ENCODE data around the gene VAT1L.

The VAT1L gene

GRCh38 chr16:77836801-77837200 lies 48.4 kb downstream of the VAT1L start:
- no peak for DNase-seq

DNA sequence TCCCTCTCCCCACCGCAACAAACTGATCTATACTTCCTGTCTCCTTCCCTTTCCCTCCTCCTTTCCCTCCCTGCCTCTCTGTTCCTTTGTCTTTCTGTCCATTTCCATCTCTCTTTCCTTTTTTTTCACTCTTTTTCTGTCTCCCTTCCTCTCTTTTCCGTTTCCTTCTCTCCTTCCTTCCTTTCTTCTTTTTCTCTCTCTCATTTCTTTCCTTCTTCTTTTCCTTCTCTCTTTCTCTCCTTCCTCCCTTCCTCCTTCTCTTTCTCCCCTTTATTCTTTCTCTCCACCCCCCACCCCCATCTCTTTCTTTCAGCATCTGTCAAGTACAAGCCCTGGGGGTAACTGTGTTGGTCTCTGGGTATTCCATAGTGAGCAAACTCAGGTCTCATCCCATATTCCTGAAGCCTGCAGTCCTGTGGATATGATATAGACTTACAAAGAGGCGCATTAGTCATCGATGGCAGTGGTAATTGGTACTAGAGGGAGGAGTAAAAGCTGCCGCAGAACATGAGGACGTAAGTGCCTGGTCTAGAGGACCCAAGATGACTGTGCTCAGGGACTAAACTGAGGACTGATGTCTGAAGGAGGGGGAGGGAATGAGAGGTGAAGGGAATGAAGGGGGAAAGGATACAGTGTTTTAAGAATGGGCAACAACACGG lies 50.4 kb downstream of the VAT1L start:
- no peak for DNase-seq

- DNase-seq: no peak
These were observed 51.7 kb downstream of the VAT1L start for GRCh38 chr16:77840093-77840492.

DNA sequence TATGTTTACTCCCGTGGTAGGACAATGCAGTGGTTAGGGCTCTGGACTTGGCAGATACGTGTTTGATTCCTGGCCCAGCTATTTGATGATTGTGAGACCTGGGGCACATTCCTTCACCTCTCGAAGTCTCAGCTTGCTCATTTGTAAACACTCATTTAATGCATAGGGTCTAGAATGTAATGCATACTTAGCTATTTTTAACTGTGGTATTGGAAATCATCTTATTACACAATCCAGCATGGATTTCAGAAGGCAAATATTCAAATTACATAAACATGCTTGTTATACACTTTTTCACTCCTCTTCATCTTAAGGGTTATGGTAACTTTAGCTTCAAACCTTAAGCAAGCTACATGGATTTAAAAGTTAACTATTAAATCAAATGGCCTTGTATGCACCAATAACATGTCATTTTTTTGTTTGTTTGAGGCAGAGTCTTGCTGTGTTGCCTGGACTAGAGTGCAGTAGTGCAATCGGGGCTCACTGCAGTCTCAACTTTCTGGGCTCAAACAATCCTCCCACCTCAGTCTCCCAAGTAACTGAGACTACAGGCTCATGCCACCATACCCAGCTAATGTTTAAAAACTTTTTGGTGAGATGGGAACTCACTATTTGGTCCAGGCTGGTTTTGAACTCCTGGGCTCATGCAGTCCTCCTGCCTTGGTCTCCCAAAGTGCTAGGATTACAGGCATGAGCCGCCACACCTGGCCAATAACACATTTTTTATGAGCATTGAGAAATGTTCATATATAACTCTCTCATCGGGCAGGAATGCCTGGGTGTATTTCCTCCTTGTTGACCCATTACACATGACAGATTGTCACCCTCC lies 52.5 kb downstream of the VAT1L start:
- no peak for DNase-seq

DNA sequence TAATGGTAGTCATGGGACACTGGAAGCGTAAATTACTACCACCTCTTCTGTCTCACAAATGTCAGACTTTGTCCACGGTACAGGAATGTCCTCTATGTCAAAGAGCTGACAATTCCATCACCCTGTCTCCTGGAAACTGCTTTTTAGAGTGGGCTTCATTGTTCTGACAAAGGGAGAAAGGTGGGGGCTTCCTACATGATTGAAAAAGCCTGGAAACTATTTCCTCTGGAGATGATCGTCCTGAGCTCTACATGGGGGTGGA lies 53.1 kb downstream of the VAT1L start:
- DNase-seq: no peak

DNA sequence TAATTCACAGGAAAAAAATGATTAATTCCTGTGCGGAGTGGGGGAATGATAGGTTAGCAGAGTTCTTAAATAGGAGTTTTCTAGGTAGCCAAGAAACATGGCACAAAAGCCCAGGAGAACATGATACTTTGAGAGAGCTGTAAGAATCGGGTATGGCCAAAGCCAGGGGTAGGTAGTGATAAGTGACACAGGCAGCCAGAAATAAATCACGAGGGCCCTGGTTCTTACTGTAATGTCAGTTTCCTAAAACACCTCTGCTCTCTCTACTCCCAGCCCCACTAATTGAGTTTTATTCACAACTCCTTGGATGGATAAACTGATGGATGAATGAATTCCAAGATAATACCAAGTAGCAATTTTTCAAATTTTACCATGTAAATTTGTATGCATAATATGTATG lies 54.1 kb downstream of the VAT1L start:
- no peak for DNase-seq

GRCh38 chr16:77843405-77843804 lies 55.0 kb downstream of the VAT1L start:
- no peak for DNase-seq

GRCh38 chr16:77844801-77845200 lies 56.4 kb downstream of the VAT1L start:
- DNase-seq: no peak

DNA sequence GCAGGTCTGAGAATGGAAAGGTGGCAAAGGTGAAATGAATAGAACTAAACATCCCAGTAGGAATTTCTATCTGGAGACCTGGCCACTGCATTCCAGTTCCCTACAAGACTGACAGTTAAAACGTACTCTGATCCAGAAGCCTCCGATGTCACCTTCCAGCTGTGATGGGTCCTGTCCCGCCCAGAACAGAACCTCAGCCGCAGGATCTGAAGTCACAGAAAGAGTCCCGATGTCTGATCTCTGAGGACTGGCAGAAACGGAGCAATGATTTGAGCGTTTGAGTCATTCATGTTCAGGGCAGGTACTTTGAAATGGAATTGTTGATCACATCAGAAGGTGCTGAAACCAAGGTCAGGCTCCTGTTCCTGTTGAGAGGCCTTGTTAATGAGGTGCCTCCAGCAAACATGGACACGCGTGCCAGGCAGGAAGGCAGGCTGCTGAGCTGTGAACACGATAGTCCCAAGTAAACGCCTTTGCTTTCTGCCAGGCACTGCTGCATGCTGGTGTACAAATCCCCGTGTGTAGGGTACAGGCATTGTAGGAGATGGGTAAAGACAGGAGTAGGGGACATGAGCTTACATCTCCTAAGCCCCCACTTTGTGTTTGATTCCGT lies 61.4 kb downstream of the VAT1L start:
- DNase-seq: no peak

- no peak for DNase-seq
These were observed 62.4 kb downstream of the VAT1L start for GRCh38 chr16:77850636-77851333.

DNA sequence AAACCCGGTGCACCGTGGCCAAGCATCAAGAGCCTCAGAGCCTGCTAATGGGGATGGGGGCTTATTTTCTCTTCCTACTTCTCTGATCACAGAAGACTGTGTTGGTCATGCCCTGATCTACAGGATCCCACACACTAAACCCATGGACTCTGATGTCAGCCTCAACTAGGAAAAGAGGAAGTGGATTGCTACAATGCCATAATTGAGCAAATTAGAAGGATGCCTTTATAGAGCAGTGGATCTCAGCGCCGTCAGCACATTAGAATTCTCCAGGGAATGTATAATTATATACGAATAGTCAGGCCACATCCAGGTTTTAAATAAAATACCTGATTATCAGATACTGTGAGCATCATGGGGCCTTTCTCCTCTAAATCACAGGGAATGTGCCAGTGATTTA lies 64.8 kb downstream of the VAT1L start:
- no peak for DNase-seq

DNA sequence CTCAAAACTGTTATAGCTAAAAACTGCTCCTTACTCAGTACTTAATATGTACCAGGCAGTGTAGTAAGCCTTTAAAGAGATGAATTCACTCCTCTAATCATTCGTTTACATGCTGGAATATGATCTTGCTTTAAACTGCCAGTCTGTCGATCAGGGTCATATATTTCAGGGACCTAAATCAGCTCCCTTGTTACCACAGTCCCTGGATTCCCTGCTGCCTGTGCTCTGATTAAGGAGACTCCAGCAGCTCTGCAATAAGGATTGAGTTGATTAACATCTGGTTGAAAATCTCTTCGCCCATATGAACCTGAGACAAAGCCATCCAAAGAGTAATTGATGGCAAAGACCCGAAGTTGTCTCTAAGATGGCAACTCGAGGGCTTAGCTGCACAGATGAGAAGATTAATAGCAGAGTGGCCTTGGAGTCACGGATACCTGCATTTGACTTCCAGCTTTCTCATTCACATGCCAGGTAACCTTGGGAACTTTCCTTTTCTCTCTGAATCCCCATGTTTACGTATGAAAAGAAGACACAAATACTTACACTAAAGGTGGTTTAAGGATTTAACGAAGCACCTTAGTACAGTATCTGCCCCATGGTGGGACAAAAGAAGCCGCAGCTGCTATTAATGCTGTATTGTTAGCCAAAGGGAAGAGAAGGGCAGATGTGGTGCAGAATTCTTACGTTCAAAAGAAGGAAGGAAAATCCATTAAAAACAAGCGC lies 68.2 kb downstream of the VAT1L start:
- no peak for DNase-seq

GRCh38 chr16:77858060-77858459 lies 69.7 kb downstream of the VAT1L start:
- DNase-seq: no peak

DNA sequence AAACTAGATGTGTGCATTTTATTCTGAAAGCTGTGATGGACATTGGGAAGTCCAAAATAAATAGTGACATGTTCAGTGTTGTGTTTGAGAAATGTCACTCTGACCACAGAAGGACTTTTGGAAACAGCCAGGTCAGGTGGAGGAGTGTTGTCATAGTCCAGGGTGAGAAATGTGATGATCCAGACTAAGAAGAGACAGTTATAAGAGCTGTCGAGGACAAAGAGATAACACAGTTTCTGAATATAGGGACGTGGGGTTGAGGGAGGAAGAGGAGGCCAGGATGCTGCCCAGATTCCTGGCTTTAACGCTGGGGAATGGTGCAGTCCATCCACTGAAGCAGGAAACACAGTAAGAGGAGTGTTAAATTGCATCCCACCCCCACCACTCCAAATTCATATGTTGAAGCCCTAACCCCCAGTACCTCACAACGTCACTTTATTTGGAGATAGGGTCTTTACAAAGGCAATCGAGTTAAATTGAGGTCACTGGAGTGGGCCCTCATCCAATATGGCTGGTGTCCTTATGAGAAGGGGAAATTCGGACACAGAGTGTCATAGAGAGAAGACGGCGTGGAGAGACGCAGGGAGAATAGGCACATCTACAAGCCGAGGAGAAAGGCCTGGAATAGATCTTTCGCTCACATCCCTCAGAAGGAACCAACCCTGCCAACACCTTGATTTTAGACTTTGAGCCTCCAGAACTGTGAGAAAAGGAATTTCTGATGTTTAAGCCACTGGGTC lies 71.3 kb downstream of the VAT1L start:
- DNase-seq: no peak

GRCh38 chr16:77860953-77861352 lies 72.6 kb downstream of the VAT1L start:
- no peak for DNase-seq

DNA sequence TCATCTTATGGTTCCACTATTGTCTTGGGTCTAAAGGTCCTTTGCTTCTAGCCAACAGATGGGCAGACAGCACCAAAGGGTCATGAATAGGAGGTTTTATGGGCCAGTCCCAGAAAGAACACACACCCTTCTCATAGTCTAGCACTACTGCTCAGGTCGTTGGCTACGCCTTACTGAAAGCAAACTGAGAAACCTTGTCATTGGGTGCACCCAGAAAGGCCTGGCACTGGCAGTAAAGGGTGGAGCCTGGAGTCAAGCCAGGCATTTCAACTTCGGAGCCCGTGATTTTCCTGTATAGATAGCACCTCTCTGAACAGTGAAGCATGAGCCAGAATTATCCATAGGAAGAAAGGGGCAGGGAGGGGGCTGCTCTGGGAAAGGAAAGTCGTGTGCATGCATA lies 74.9 kb downstream of the VAT1L start:
- DNase-seq: no peak

DNA sequence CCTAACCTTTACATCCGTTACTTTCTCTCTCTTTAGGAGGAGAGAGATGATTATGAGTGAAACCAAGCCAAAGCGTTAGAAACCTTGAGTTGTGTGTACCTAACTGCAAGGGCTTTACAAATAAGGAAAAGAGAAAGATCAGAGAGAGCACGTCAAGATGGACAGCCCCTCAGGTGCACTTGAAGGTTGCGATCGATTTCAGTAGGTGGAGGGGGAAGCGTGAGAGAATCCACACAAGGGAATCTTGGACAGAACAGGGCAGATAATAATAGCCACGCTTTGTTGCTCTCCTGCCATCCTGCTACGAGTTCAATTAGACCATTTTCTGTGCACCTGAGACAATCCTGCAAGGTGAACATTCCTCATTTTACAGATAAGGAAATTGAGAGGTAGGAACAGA lies 78.4 kb downstream of the VAT1L start:
- no peak for DNase-seq

- DNase-seq: no peak
These were observed 79.7 kb downstream of the VAT1L start for GRCh38 chr16:77868052-77868451.

DNA sequence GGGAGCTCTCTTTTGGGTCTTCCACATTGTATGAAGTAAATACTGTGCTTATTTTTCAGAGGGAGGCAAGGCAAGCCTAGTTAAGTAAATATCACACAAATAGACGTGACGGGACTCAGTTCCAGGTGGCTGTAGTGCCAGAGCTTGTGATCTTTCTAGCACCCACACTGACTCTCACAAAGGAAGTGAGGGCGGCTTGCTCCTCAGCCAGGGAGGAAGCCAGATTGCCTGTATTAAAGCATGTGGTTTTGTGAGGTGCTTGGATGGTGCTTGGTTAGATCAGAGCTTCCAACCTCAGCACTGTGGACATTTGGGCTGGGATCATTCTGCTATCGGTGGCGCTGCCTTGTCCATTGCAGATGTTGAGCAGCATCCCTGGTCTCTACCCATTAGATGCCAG lies 80.1 kb downstream of the VAT1L start:
- DNase-seq: no peak

DNA sequence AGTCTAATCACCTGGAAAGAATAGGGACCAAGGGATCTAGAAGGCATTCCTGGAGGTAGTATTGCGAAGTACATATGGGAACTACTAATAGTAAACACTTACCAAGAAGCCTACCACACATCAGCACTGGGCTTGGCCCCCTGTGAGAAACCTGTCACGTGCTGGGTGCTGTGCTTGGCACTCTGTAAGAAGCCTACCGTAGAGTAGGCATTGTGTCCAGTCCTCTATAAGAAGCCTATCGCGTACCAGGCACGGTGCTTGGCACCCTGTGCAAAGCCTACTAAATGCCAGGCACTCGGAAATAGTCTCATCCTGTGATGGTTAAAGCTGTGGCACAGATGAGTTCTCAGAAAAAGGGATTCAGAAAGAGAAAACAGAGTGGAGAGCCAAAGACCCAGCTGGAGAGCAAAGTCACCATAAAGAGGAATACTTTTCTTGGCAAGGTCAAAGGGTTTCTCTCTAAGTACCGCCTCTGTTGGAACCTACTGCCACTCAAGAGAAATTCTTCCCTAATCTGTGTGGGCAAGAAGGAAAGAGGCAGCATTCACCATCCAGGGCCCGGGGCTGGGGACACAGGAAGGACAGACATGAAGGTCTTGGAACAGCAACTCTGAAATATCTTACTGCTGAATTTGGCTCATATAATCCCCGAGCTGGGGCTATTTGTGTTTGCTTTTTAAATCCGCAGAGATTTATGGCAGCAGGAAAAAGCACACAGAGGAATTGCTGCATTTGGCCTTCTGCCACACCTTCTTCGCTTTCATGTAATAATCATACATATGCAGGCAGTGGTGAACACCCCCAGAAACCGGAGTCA lies 81.8 kb downstream of the VAT1L start:
- DNase-seq: no peak

DNA sequence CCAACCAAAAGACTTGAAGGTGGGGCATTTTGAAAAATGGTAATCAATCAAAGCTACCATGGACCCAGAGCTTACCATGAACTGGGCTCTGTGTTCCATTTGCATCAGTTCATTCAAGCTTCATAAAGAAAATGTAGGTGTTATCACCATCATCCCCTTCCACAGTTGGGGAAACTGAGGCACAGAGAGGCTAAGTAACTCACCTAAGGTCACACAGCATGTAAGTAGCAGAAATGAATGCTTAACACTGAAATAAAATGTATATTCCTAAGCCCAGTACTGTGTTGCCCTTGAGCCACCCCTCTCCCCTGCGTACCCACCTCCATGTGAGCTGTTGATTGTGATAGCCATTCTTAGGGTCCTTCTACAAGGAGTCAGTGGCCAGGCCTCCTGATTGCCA lies 83.6 kb downstream of the VAT1L start:
- no peak for DNase-seq

DNA sequence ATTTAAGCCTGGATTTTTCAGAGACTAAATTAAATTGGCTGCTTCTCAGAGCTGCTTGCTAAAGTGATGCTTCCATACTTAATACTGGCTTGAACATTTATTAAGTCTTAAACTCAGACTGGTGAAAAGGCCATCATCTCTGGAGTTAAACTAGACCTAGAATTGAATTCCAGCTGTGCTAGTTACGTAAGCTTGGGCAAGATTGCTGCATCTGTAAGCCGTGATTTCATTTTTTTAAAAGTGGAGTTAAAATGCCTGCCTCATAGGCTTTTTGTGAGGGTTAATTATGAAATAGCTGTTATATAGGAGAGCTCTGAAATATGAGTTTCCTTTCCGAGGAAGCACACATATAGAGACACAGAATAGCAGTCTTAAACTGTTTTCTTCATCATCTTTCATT lies 84.7 kb downstream of the VAT1L start:
- no peak for DNase-seq

Data from NCI-H1930 (cell line).